GM21526 (cell line): ENCODE results near the gene CABLES2.
"Not testable (repeated sequence)": the region's sequence is repeated elsewhere in the genome, so short reads cannot be mapped to it uniquely, and the experiment has no call there.

Source experiments
- ATAC-seq: cut with Tn5 transposase; IDR thresholded peaks from one replicate; pipeline ENCODE4 v1.9.1; 2021; ENCODE audit warnings: moderate library complexity; ENCODE audit not compliant: unreplicated experiment, low FRiP score

CABLES2 gene

DNA sequence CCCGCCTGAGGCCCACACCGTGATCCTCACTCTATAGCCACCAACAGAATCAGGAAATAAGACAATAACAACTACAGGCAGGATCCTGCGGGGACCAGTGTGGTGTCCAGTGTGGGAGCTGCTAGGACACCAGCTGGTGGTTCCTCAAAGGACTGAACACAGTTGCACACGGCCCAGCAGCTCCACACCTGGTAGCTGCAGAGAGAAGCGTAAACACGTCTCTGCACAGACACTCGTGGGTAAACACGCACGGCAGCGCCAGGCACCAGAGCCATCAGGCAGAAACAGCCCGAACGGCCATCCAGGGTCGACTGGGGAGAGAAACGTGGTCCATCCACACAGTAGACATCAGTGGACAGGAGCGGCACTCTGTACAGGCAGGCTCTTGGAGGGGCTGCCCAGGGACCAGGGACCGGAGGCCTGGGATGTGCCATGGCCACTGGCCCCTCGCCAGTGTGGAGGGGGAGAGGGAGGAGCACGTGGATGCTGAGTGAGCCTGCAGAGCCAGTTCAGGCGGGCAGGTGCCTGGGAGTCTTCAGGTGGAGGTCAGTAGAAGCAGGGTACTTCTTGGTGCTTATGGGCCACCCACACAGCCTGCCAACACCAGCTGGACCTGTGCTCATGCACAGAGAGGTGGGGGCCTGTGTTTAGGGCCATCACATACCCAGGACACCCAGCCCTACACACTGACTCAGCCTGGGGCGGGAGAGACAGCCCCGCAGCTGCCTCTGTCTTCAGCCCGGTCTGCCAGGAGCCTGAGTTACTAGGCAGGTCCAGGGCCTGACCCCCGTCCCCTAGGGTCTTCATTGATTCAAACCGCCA, 32.5 kb downstream of the CABLES2 start:
- no peak for ATAC-seq

GRCh38 chr20:62373631-62374179, 33.4 kb downstream of the CABLES2 start:
- not testable (repeated sequence) for ATAC-seq

DNA sequence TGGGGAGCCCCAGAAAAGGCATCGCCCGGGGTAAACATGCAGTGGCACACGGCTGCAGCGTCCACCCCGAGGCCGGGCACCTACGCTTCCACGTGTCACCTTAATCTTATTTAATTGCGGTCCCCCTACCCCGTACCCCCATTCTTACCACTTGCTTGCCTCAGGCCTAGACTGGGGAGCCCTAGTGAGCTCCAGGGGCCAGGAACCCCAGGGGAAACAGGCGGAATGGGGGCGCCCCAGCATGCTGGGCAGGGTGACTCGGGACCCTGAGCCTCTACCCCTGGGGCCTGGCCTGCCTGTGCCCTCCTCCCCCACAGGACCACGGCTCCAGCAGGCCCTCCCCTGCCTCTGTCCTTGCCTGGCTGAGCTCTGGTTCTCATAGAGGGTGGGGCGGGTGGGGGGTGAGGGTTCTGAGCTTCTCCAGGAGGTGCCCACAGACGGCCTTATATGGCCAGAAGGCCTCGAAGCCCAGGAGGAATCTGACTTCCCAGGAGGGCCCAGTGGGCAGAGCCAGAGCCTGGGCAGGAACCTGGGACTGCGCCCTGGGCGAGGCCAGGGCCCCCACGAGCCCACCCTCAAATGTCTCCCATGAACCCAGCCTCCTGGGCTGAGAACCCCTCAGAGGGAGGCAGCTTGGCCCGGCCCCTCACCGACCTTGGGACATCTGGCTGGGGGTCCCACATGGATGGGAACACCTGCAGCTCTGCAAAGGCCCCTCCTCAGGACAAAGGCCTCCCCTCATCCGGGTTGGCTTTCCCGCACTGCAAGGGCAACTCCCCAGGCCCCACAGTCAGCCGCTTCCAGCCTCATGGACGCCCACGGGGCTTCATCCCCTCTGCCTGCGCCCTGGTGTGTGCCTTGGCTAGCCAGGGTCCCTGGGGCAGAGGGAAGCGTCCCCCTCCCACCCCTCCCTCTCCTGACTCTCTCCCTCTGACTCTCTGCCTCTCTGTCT, 34.8 kb downstream of the CABLES2 start:
- no peak for ATAC-seq

DNA sequence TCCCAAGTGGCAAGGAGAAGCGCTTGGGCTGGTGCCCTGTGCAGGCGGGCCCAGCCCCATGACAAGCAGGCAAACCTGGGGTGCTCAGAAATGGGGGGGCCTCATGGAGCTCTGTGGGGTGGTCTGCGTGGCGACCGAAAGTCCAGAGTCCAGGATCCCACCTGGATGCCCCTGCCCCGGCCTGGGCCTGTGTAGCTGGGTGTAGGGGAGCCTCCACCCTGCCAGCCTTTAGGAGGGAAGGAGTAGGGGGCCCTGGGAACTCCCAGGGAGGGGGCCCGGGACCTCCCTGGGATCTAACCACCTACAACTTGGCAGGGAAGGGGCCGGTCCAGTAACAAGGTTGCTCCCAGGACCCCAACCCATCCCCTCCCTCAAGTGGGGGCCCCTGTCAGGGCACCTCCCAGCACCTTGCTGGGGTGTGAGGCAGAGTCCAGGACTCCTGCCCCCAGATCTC, 35.5 kb downstream of the CABLES2 start:
- no peak for ATAC-seq

DNA sequence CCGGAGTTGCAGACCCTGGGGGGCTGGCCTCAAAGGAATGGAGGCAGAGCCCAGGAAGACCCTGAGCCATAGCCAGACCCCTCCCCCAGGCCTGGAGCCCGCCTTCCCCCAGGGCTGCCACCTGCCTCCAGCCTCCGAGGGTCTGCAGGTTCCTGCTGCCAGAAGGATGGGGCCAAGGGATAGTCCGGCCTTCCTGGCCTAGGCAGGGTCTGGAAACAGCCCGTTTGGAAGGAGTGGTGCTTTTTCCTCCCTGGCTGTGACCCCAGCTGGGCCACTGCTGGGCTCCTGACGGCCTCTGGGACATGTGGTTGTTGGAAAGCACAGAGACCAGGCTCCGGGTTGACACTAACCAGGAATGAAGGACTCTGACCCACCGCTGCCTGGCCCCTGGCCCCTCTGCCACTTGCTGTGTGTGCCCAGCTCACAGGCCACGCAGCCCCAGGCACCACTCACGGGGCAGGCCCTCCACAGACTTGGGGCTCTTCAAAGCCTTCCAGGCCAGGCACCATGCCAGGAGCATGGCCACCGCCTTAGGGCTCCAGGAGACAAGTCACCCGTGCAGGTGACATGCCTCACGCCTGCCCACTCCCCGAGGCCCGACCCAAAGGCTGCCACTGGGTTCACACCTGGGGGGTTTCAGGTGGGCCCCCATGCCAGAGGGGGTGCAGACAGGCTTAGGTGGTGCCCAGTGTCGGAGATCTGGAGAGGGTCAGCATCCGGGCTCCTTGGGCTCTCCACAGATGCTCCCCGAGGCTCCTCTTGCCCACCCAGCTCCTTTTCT, 36.1 kb downstream of the CABLES2 start:
- no peak for ATAC-seq

DNA sequence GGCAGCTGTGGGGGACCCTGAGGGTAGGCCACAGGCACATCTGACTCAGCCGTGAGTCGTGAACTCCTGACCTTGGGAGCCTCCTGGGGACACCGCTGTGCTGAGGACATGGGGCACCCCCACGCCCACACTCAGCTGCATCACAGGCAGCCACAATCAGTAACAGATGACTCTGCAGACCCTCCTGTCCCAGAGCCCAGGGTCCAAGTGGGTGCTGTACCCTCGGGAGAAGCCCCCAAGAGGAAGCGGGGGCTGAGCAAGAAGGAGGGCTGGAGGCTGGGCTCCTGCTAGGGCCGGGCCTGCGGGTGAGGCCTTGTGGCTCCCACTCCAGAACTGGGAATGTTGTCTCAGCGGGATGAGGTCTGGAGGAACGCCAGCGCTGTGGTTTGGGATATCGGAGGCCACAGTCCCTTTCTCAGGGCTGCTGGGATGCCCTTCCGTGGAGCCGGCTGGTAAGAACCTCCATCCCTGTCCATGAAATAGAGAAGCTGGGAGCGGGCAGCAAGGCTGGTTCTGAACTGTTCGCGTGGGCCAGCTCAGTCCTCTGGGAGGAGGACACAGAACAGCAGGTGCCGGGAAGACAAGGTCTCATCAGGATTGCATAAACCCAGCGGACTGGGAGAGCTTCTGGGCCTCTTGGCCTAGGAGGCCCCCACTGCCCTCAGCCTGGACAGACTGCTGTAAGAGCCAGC, 36.8 kb downstream of the CABLES2 start:
- ATAC-seq = no peak

GRCh38 chr20:62369815-62370114, 37.3 kb downstream of the CABLES2 start:
- ATAC-seq = no peak

DNA sequence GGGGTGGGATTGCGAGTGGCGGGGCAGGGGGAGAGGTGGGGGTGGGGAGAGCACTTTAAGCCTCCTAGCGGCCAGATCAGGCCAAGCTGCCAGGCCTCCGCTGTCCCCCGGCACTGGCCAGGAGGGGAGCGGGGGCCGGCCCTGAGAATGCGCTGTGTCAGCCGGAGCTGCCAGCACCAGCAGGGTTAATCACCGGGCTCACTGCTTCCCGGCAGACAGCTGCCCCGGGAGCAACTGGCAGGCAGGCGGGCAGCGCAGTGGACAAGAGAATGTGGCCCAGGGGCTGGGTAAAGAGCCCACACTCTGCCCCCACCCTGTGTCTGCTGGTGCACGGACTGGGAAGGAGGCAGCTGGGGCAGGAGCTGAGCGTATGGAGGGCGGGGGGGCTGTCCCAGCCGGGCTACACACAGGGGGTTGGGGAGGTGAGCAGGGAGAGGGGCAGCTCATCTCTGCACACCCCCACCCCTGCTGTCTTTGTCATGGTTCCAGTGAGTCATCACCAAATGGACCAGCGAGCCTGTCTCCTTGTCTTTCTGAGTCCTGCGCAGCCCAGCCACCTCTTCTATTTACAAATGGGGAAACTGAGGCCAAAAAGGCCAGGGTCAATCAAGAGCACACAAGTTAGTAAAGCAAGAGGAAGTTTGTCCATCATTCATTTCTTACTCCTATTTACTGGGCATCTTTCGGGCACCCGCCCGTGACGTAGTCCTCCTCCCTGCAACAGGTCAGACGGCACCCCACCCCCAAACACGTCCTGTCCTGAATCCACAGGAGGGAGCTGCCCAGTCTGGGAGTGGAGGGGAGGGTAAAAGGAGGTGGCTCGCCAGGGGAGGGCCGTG, 37.9 kb downstream of the CABLES2 start:
- ATAC-seq = no peak

DNA sequence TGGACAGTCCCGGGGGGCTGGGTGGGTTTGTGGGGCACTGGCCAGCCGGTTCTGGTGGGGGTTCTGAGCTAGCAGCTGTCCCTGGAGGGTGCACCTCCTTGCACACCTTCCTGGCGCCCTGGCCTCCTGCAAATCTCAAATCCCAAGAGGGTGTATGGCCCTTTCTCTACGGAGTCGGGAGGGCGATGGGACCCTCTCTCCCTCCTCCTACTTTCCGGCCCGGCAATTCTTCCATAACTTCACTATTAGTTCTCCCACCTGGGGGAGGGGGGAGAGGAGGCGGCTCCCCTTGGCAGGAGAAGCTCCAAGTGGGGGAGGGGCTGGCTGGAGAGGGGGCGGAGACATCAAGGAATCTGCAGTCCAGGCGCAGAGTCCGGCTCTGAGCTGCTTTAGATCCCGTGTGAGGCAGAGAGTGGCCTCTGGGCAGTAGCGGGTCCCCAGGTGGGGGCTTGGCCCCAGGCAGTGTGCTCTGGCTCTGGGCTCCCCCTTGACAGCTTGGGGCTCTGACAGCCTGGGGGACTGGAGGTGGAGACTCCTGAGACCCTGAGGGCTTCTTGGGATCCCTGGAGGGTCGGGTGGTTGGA, 38.6 kb downstream of the CABLES2 start:
- no peak for ATAC-seq

- no peak for ATAC-seq
These were observed 39.3 kb downstream of the CABLES2 start for GRCh38 chr20:62367633-62368391.

GRCh38 chr20:62367136-62367632, 39.9 kb downstream of the CABLES2 start, which contains the start of gene LAMA5:
TSS of gene LAMA5 (minus strand) at chr20:62367312. CDS start at chr20:62367245, 67 bp downstream.
- no peak for ATAC-seq

DNA sequence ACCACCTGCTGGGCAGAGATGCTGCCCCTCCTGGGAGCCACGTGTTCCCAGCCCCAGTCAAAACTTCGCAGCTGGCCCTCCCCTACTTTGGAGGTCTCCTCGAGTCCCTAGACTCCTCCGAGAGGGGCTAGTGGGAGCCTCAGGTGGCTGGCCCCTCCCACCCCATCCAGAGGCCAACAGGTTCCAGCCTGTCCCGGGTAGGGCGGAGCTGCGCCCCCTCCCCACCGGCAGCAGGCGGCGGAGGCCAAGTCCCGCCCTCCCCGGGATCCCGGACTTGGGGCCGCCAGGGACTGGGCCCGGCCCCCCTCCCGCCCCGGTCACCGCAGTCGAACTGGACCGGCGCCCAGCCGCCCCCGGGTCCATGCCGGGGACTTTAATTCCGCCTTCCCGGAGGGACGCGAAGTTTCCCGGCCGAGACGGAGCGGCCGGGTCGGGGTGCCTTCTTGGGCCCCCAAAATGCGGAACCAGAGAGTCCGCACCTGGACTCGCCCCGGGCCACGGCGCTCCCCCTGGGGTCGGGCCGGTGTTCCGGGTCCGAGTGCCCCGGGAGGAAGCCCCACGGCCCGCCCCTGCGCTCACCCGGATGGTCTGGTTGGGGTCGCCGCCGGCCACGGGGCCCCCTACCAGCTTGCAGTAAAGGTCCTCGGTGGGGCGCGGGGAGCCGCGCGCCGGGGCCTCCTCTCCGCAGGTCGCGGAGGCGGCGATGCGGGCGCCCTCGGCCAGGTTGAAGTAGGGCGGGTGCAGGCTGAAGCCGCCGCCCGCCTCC, 40.5 kb downstream of the CABLES2 start:
- no peak for ATAC-seq

DNA sequence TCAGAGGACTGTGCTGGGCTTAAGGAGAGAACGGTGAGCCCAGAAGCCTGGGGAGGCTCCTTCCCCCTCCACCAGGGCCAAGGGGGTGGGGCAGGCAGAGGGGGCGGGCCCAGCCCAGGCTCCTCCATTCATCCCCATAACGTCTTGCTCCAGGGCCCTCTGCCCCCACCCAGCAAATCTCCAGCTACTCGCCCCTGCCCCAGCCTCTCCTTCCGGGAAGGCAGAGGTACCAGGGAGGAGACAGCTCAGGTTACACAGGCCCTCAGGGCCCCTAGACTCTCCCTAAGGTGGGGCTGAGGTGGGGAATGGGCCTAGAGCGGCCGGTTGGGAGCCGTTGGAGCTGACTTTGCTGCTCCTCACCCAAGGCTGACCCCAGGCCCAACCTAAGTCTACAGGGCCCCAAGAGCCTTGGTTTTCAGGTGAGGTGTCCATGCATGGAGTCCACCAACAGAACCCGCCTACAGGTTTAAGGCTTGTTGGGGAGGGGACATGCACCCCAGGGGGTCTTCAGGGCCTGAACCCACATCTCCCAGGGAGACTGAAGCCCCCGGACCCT, 41.2 kb downstream of the CABLES2 start:
- ATAC-seq = no peak

DNA sequence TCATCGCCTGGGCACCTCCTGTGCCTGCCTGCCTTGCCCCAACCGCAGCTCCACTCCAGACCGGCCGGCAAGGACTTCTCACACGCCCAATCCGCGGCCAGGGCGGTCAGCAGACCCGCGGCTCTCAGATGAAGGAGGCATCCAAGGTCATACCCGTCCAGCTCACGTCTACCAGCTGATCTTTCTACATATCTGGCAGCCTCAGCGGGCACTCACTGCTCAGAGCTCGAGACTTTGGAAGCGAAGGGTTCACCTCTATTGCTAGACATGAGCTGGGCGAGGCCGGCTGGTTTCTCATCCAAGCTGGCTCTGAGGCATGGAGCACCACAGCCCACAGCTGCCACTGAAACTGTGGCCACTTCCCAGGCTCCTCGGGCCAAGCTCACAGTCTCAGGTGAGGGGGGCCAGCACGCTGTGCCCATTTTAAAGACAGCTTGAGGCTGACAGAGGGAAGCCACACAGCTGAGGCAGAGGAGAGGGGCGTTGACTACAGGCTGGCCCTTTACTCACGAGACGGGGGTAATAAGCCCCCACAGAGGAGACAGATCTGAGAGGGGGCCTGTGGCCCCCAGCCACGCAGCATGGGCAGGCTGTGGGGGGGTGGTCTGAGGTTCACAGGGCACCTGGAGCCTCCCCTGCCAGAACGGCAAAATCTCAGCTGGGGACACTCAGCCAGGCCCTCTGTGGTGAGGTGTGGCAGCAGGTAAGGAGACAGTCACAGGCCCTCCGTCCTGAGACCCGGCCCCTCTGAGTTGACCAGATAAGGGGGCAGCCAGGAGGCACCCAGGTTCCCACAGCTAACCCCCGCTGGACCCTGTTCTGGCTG, 42.0 kb downstream of the CABLES2 start:
- ATAC-seq = no peak

DNA sequence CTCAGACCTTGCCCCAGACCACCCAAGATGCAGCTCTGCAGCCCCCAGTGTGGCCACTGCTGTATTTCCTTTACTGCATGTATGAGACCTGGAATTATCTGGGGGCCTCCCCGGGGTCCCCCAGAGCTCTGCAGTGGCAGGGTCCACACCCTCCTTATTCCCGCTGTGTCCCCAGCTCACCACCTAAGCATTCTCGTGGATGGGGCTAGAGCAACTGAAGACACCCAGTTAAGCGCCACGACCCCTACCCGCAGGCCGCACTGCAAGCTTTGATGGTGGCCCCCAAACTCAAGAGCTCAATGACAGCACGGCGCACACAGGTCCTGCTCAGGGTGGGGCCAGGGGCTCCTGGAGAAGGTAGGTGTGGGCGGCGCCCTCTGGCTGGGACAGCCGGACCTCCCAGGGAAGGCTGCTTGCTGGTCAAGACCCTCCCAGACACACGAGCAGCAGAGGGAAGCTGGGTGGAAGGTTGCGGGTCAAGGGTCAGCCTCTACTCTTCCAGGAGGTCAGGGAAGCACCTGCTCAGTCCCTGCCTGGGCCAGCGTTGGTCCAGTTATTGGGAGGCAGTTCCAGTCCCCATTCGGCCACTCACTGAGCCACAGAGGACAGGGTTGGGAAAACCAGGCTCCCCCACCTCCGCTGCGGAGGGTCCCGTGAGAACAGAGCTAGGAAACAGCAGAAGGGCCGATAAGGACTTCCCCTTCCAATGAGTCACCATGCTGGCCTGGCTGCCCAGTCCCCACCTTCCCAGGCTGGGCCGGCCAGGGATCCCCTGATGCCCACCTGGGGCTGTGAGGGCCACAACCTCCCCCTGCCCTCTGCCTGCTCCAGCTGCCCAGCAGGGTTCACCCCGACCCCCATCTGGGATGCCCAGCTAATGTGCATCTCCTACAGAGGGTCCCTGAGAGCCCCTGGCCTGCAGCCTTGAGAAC, 42.9 kb downstream of the CABLES2 start:
- no peak for ATAC-seq
